Neural crest cell (in vitro differentiated cells): ENCODE measurements around the gene PTF1A. TPM values are rescaled to one million over a fixed set of nuclear protein-coding genes. Genes with fewer than 3 reads are reported as not detected.
A peak's percentile ranks its signal among the peaks of the same experiment; 100 is the strongest.

ENCODE experiments used
- DNase-seq: peaks from one replicate; pipeline ENCODE4 v3.0.0; 2021; ENCODE audit warnings: low read depth, mixed read lengths, low spot score
- H3K27ac Mint-ChIP-seq: one replicate; pipeline ENCODE4 v1.8.0; 2021; ENCODE audit warnings: mild to moderate bottlenecking, mixed read lengths; ENCODE audit not compliant: unreplicated experiment
- H3K27me3 Mint-ChIP-seq: 2 replicates; pipeline ENCODE4 v1.8.0; 2021; ENCODE audit warnings: low read depth, mild to moderate bottlenecking, mixed read lengths
- H3K36me3 Mint-ChIP-seq: 2 replicates; pipeline ENCODE4 v1.8.0; 2021; ENCODE audit warnings: low read depth, mild to moderate bottlenecking, mixed read lengths
- H3K4me1 Mint-ChIP-seq: 2 replicates; pipeline ENCODE4 v1.8.0; 2021; ENCODE audit warnings: mixed read lengths
- H3K4me3 Mint-ChIP-seq: one replicate; pipeline ENCODE4 v1.8.0; 2021; ENCODE audit warnings: mild to moderate bottlenecking, mixed read lengths
- H3K9me3 Mint-ChIP-seq: 2 replicates; pipeline ENCODE4 v1.8.0; 2021; ENCODE audit warnings: mixed read lengths
- total RNA-seq: library from RNA; stranded (reverse); gene quantifications from 2 replicates; pipeline ENCODE4 v1.2.1, GENCODE V29; 2021
- TF ChIP-seq, protein P1 (sequence below): fragments of 200-600 bp; sonication (generic); conservative IDR thresholded peaks from 2 replicates; pipeline ENCODE4 v1.5.0; 2021; ENCODE audit warnings: antibody characterized with exemption, mild to moderate bottlenecking

The PTF1A gene
- total RNA-seq, 1 donor from 2014 or later = 0.16 TPM

DNA sequence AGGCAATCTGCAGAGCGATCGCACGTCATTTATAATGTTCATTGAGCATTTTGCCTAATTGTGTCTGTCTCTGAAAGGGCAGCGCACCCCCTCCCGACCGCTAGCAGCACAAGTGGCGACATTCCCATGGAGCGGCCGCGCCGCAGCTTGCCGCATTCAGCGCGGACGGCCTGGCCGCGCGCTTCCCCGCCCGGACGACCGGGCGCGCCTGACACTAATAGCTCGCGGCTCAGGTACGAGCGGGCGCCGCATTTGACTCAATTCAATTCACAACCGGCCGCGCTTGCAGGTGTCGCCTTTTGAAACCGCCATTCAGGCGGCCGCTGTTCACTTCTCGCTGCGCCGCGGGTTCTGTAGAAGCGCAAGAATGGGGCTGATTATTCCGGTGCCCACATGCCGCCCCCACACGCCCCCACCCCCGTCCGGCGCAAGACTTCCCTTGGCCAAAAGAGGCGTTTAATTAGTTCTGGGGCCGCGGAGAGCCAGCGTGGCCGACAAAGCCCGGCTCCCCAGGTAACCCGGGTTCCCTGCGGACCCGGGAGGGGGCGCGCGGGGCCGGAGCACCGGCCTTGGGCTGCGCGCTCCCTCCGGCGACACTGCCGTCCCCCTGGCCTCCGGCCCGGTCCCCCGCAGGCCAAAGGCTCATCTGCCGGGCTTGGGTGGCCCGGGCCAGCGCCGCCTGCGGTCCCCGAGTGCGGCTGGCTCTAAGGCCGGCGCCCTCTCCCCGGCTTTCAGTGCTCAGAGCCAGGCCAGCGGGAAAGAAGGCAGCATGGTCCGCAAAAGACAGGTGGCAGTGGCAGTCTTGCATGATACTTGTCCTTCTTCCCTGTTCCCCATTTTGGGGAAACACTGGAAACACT, 18.7 kb upstream of the PTF1A start:
- no peak for DNase-seq
- H3K36me3 Mint-ChIP-seq = no peaks in the 10 kb centered on the region
- H3K9me3 Mint-ChIP-seq = no peaks in the 10 kb centered on the region
- peaks cover 6% of the 10 kb centered on the region for H3K4me1 Mint-ChIP-seq
- no peak overlapping the region for H3K27ac Mint-ChIP-seq
- TF ChIP-seq, protein P1, sequence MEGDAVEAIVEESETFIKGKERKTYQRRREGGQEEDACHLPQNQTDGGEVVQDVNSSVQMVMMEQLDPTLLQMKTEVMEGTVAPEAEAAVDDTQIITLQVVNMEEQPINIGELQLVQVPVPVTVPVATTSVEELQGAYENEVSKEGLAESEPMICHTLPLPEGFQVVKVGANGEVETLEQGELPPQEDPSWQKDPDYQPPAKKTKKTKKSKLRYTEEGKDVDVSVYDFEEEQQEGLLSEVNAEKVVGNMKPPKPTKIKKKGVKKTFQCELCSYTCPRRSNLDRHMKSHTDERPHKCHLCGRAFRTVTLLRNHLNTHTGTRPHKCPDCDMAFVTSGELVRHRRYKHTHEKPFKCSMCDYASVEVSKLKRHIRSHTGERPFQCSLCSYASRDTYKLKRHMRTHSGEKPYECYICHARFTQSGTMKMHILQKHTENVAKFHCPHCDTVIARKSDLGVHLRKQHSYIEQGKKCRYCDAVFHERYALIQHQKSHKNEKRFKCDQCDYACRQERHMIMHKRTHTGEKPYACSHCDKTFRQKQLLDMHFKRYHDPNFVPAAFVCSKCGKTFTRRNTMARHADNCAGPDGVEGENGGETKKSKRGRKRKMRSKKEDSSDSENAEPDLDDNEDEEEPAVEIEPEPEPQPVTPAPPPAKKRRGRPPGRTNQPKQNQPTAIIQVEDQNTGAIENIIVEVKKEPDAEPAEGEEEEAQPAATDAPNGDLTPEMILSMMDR = peak; percentile 17
- peak overlapping the region; percentile 47 for H3K4me3 Mint-ChIP-seq
- peaks cover 96% of the 10 kb centered on the region for H3K27me3 Mint-ChIP-seq

DNA sequence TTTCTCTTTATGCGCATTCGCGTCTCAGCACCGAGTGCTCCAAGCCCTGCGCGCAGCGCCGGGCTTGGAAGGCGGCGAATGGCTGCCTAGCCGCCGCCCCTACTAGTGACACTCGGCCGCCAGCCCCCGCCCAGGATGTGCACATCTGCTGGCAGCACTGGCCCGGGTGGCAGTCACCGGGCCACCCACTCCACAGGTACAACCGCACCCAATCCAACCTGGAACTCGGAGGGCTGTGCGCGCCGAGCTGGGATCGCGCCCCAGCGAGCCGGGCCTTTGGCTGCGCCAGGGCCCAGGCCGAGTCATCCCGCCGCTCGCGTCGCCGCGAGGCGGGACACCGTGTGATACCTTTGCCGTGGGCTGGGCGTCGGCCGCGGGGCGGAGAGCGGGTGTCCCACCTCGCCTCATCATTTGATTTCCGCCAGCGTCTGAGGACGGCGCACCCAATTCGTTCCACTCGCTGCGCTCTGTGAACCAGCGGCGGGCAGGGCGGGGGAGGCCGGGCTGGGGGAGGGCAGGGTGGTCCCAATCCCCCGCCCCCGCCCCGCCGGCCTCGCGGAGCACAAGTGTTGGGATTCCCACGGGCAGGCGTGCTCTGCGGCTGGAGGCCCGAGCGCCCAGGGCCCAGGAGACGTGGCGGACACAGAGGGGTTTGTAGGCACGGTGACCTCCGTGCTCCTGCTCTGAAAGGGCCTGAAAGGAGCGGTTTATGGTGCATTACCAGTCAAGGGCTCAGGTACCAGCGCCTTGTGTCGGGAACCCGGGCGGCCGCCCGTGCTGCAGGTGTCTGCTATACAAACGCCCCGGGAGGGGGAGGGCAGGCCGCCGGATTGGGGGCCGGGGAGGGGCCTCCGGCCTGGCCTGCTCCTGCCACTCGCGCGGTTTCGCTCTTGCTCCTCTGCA, 17.8 kb upstream of the PTF1A start:
- H3K4me3 Mint-ChIP-seq = peak overlapping the region; percentile 20
- peaks cover 96% of the 10 kb centered on the region for H3K27me3 Mint-ChIP-seq
- peaks cover 6% of the 10 kb centered on the region for H3K4me1 Mint-ChIP-seq
- H3K36me3 Mint-ChIP-seq = no peaks in the 10 kb centered on the region
- H3K9me3 Mint-ChIP-seq = no peaks in the 10 kb centered on the region
- DNase-seq = no peak
- no peak overlapping the region for H3K27ac Mint-ChIP-seq
- TF ChIP-seq, protein P1 = no peak

DNA sequence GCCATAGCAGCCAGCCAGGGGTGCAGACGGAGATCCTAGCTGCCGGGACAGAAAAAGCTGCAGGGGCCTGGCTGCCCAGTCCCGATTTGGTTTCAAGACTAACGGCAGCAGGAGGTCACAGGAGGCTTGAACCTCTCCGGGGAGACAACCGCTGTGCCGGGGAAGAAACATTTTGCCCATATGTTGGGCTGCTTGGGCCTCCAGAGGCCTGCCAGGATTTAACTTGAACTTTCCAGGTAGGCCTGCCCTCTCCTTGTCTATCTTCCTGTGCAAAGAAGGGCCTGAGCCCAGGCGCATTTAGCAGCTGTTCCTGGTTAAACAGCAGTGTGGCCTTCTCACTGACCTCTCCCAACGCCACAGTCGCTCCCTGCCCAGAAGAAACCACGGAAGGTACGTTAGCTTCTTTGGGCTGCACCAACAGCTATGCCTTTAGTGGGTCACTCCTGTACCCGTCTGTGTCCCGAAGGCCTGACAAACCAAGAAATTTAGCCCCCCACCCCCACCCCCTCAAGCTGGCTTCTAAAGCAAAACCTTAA, 17.1 kb upstream of the PTF1A start:
- peaks cover 96% of the 10 kb centered on the region for H3K27me3 Mint-ChIP-seq
- peaks cover 6% of the 10 kb centered on the region for H3K4me1 Mint-ChIP-seq
- no peaks in the 10 kb centered on the region for H3K9me3 Mint-ChIP-seq
- no peak for DNase-seq
- TF ChIP-seq, protein P1 = no peak
- no peaks in the 10 kb centered on the region for H3K36me3 Mint-ChIP-seq
- no peak overlapping the region for H3K4me3 Mint-ChIP-seq
- H3K27ac Mint-ChIP-seq = no peak overlapping the region

DNA sequence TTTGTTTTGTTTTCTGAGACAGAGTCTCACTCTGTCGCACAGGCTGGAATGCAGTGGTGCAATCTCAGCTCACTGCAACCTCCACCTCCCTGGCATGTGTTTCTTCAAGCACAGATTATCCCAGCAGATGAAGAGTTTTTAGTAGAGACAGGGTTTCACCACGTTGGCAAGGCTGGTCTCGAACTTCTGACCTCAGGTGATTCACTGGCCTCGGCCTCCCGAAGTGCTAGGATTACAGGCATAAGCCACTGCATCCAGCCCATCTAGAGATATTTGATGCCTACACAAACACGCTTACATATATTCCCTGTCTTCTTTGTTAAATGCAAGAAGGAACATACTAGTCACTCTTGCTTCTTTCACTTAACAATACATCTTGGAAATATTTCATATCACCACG, 5.9 kb upstream of the PTF1A start:
- H3K4me3 Mint-ChIP-seq = no peak overlapping the region
- H3K9me3 Mint-ChIP-seq = no peaks in the 10 kb centered on the region
- DNase-seq = no peak
- no peak overlapping the region for H3K27ac Mint-ChIP-seq
- no peaks in the 10 kb centered on the region for H3K36me3 Mint-ChIP-seq
- peaks cover 10% of the 10 kb centered on the region for H3K4me1 Mint-ChIP-seq
- H3K27me3 Mint-ChIP-seq = peaks cover 96% of the 10 kb centered on the region
- TF ChIP-seq, protein P1 = no peak

DNA sequence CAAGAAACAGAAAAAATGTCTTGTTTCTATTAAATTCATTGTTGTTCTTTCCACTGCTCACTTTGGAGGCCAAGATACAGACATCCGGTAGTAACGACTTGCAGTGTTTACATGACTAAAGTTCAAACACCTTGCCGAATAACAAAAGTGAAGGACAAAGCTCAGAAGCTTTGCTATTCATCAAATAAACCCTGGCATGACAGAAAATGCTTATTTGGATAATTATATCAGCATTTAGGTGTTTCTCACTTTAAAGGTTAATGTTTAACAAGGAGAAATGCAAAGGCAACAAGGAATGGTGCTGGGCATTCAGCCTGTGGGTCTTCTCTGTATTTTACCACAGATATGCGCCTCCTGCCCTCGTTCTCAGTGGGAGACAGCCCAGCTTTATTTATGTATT, 5.4 kb upstream of the PTF1A start:
- TF ChIP-seq, protein P1 = no peak
- H3K27ac Mint-ChIP-seq = no peak overlapping the region
- DNase-seq = no peak
- H3K27me3 Mint-ChIP-seq = peaks cover 96% of the 10 kb centered on the region
- H3K4me1 Mint-ChIP-seq = peaks cover 10% of the 10 kb centered on the region
- no peak overlapping the region for H3K4me3 Mint-ChIP-seq
- no peaks in the 10 kb centered on the region for H3K9me3 Mint-ChIP-seq
- no peaks in the 10 kb centered on the region for H3K36me3 Mint-ChIP-seq
